B cell (primary cell): Measurements from ENCODE around the gene EFNA5. TPM values are rescaled to one million over a fixed set of nuclear protein-coding genes. Genes with fewer than 3 reads are reported as not detected.

Experiments
- ATAC-seq: fragments of 200-7000 bp; cut with Tn5 transposase; one replicate; pipeline ENCODE4 v1.10.0; 2021; ENCODE audit warnings: low read depth, mild to moderate bottlenecking, moderate number of reproducible peaks, moderate library complexity
- CTCF ChIA-PET: fragments of 350-600 bp; sonication (Branson Sonifier 250); formaldehyde crosslinking; loops from one replicate; lab custom pipeline; 2021; ENCODE audit warnings: antibody characterized with exemption, inconsistent platforms; lab: Charles Lee
- POLR2A ChIA-PET: fragments of 350-600 bp; sonication (Branson Sonifier 250); formaldehyde crosslinking; loops from one replicate; lab custom pipeline; 2021; ENCODE audit warnings: antibody characterized with exemption; lab: Charles Lee
- DNase-seq: peaks from one replicate; pipeline ENCODE4 v3.0.0; 2013
- H2AFZ ChIP-seq: 2 replicates; pipeline ENCODE4 v1.6.1; 2012; ENCODE audit warnings: mild to moderate bottlenecking, low read depth, low read length; ENCODE audit not compliant: insufficient read depth, poor library complexity, severe bottlenecking
- H3K27ac ChIP-seq, 2 donors: 1 replicate in 1 of 2; 2 replicates in 1 of 2; pipeline ENCODE4 v1.5.1; 2012 to 2013; ENCODE audit warnings: low read length in 2 of 2, mild to moderate bottlenecking in 2 of 2, moderate library complexity in 1 of 2
- H3K27me3 ChIP-seq, 4 experiments: fragments of 200-600 bp in 1 of 4; sonication (generic) in 1 of 4; replicated peaks in 1 of 4; 1 replicate in 2 of 4; 2 replicates in 2 of 4; pipeline versions ENCODE4 v1.6.1 to v1.7.0; 2013 to 2016; ENCODE audit warnings: low read length in 3 of 4, mild to moderate bottlenecking in 2 of 4, mixed read lengths in 1 of 4, moderate library complexity in 1 of 4; ENCODE audit not compliant: insufficient read depth in 4 of 4, control insufficient read depth in 3 of 4; ENCODE audit errors: control extremely low read depth in 1 of 4
- H3K36me3 ChIP-seq, 2 experiments: replicated peaks in 1 of 2; 1 replicate in 1 of 2; 2 replicates in 1 of 2; pipeline versions ENCODE4 v1.6.1 to v1.7.1; 2013; ENCODE audit warnings: low read length in 1 of 2; ENCODE audit not compliant: insufficient read depth in 2 of 2, control insufficient read depth in 1 of 2; ENCODE audit errors: control extremely low read depth in 1 of 2, extremely low read depth in 1 of 2
- H3K4me1 ChIP-seq, 2 donors: fragments of 200-600 bp in 1 of 2; sonication (generic) in 1 of 2; 1 replicate in 1 of 2; 2 replicates in 1 of 2; pipeline versions ENCODE4 v1.5.1 to v1.6.1; 2013 to 2017; ENCODE audit warnings: low read length in 2 of 2; ENCODE audit not compliant: control insufficient read depth in 2 of 2, insufficient read depth in 2 of 2
- H3K4me2 ChIP-seq: replicated peaks from 2 replicates; pipeline ENCODE3; 2012; ENCODE audit warnings: mild to moderate bottlenecking, low read depth, low read length; ENCODE audit not compliant: poor library complexity, severe bottlenecking
- H3K4me3 ChIP-seq, 5 experiments: fragments of 200-600 bp in 1 of 5; sonication (generic) in 1 of 5; 1 replicate in 3 of 5; 2 replicates in 2 of 5; pipeline versions ENCODE4 v1.5.1 to v1.7.0; 2011 to 2016; ENCODE audit warnings: low read length in 4 of 5, mild to moderate bottlenecking in 4 of 5, low read depth in 2 of 5, control low read depth in 1 of 5, moderate library complexity in 1 of 5; ENCODE audit not compliant: insufficient read depth in 1 of 5; ENCODE audit errors: control extremely low read depth in 1 of 5, extremely low read depth in 1 of 5
- H3K79me2 ChIP-seq: fragments of 200-600 bp; sonication (generic); one replicate; pipeline ENCODE4 v1.6.0; 2016; ENCODE audit warnings: low read length; ENCODE audit not compliant: control insufficient read depth, insufficient read depth
- H3K9ac ChIP-seq: fragments of 200-600 bp; sonication (generic); 2 replicates; pipeline ENCODE4 v1.6.1; 2017; ENCODE audit warnings: mild to moderate bottlenecking, low read length, moderate library complexity
- H3K9me3 ChIP-seq, 3 donors: one replicate each; pipeline versions ENCODE4 v1.6.1 to v1.7.1; 2013; ENCODE audit warnings: low read length in 2 of 3; ENCODE audit not compliant: control insufficient read depth in 2 of 3, insufficient read depth in 1 of 3; ENCODE audit errors: control extremely low read depth in 1 of 3
- H4K20me1 ChIP-seq: 2 replicates; pipeline ENCODE4 v1.6.0; 2012; ENCODE audit warnings: mild to moderate bottlenecking, low read length; ENCODE audit not compliant: insufficient read depth, control insufficient read depth, poor library complexity, severe bottlenecking
- H3K27ac Mint-ChIP-seq: one replicate; pipeline ENCODE4 v1.8.0; 2021; ENCODE audit warnings: mixed read lengths
- H3K27me3 Mint-ChIP-seq: one replicate; pipeline ENCODE4 v1.8.0; 2021; ENCODE audit warnings: mixed read lengths
- H3K4me1 Mint-ChIP-seq: one replicate; pipeline ENCODE4 v1.8.0; 2021; ENCODE audit warnings: mixed read lengths
- H3K4me3 Mint-ChIP-seq: one replicate; pipeline ENCODE4 v1.8.0; 2021; ENCODE audit warnings: mixed read lengths
- H3K9me3 Mint-ChIP-seq: one replicate; pipeline ENCODE4 v1.8.0; 2022; ENCODE audit warnings: mixed read lengths; ENCODE audit not compliant: insufficient read depth
- EZH2 ChIP-seq: IDR thresholded peaks from 2 replicates; pipeline ENCODE4 v1.6.1; 2012; ENCODE audit warnings: borderline replicate concordance, low read depth, mild to moderate bottlenecking, moderate library complexity, low read length; ENCODE audit not compliant: insufficient read depth, poor library complexity, severe bottlenecking
- WGBS: methylation state at CpG from one replicate; pipeline ENCODE4 v1.1.5; 2013; ENCODE audit warnings: missing lambda C conversion rate; ENCODE audit not compliant: insufficient coverage; 5-methylcytosine and 5-hydroxymethylcytosine counted together
- intact Hi-C: fragments of 100-400 bp; cut with micrococcal nuclease; formaldehyde crosslinking; loops from one replicate; pipeline ENCODE4 v1.10.0; 2022
- polyA plus RNA-seq: library from polyadenylated mRNA; depleted of rRNA; stranded (reverse); fragments of >200 nt; gene quantifications from 2 replicates; pipeline ENCODE4 v1.2.3, GENCODE V29; 2012
- total RNA-seq, 2 donors: library from RNA; stranded (reverse); fragments of 120-200 nt in 1 of 2; gene quantifications; 1 replicate in 1 of 2; 2 replicates in 1 of 2; pipeline versions ENCODE4 v1.2.3 to v1.2.4, GENCODE V29; 2013 to 2022
- TF ChIP-seq, protein P1 (sequence below): fragments of 200-600 bp; IDR thresholded peaks from one replicate; pipeline ENCODE4 v1.8.0; 2022; ENCODE audit warnings: antibody characterized with exemption, mild to moderate bottlenecking

Gene EFNA5
- total and polyA plus RNA-seq, 2 donors (not counting 1 experiment from before 2014, with no cell fraction given) = not detected

DNA sequence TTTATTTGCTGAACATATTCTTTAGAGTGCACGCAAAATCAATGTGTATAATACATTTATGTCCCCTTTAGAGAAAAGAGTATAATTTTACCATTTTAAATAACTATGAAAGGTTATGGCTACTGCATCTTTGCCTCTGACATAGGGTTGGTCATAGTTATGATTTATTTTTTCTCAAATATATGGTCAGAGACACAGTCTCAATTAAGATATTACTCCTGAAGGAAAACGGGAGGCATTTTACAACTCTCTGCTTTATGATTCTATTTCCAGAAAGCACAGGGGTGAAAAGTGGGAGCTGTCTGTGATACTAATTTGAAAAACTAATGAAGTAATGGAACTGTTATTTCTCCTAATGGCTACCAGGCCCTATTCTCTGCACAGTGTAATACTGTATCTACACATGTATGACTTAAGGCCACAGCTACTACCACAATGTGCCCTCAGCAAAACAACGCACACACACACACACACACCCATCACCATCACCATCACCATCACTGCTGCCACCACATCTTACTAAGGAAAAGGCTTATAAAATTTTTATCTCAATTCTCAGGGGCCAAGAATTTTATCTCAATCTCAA lies 262.9 kb downstream of the EFNA5 start:
- TF ChIP-seq, protein P1, sequence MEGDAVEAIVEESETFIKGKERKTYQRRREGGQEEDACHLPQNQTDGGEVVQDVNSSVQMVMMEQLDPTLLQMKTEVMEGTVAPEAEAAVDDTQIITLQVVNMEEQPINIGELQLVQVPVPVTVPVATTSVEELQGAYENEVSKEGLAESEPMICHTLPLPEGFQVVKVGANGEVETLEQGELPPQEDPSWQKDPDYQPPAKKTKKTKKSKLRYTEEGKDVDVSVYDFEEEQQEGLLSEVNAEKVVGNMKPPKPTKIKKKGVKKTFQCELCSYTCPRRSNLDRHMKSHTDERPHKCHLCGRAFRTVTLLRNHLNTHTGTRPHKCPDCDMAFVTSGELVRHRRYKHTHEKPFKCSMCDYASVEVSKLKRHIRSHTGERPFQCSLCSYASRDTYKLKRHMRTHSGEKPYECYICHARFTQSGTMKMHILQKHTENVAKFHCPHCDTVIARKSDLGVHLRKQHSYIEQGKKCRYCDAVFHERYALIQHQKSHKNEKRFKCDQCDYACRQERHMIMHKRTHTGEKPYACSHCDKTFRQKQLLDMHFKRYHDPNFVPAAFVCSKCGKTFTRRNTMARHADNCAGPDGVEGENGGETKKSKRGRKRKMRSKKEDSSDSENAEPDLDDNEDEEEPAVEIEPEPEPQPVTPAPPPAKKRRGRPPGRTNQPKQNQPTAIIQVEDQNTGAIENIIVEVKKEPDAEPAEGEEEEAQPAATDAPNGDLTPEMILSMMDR = no peak
- TF ChIP-seq EZH2 = no peak
- no peak for DNase-seq
- H3K4me3 Mint-ChIP-seq = no peak overlapping the region
- H3K9me3 ChIP-seq = no peaks in the 10 kb centered on the region
- no peak overlapping the region for H3K4me2 ChIP-seq
- H2AFZ ChIP-seq = no peak overlapping the region
- no peak overlapping the region for H3K27ac Mint-ChIP-seq
- 100% methylated on average over 1 of the region's 3 CpGs for WGBS
- intact Hi-C loops = no loop called here
- peaks cover 3% of the 10 kb centered on the region for H3K27me3 Mint-ChIP-seq
- no peaks in the 10 kb centered on the region for H3K27me3 ChIP-seq
- no peaks in the 10 kb centered on the region for H3K4me1 ChIP-seq
- no peaks in the 10 kb centered on the region for H3K36me3 ChIP-seq
- H3K4me1 Mint-ChIP-seq = no peaks in the 10 kb centered on the region
- ChIA-PET POLR2A (no interaction called here), CTCF (no interaction called here)
- no peaks in the 10 kb centered on the region for H3K79me2 ChIP-seq
- H4K20me1 ChIP-seq = no peaks in the 10 kb centered on the region
- H3K9me3 Mint-ChIP-seq = no peaks in the 10 kb centered on the region
- H3K27ac ChIP-seq = no peak overlapping the region
- H3K9ac ChIP-seq = no peak overlapping the region
- H3K4me3 ChIP-seq = no peak overlapping the region
- ATAC-seq = no peak

DNA sequence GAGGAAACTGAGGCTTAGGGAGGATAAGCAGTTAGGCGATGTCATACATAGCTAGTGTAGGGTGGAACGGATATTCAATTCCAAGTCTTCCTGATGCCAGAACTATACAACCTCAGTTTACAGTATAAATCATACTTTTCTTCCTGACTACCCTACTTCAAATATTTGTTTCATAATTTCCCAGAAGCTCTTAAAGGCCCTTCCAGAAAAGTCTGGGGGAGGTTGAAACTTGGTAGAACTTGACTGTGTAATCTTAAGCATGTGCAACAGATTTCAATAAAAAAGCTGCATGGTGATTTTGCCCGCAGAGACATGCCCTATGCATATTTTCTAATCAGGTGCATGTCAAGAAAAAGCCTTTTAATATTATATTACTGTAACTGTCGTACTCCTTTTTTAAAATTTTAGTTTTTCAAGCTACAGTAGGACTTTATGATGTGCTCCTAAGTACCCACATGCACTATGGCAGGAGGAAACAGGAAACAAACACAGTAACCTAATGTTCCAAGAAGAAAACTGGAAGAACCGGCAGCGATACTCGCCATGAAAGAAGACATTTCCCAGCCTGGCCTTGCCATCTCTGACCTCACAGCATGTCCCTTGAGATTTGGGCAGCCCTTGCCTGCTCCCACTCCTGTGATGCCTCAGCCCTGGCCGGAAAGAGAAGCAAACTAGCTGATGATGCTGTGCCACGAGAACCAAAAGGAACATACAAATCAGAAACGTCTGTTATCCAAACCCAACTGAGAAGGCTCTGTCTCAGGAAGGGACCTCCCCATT lies 266.0 kb downstream of the EFNA5 start:
- CTCF ChIA-PET = no interaction called here
- no peak overlapping the region for H2AFZ ChIP-seq

More for the DNA sequence above, 266.0 kb downstream of the EFNA5 start:
- H4K20me1 ChIP-seq = no peaks in the 10 kb centered on the region
- POLR2A ChIA-PET = no interaction called here
- intact Hi-C loops = no loop called here
- Mint-ChIP-seq H3K4me1 (no peaks in the 10 kb centered on the region), H3K9me3 (no peaks in the 10 kb centered on the region), H3K27ac (no peak overlapping the region), H3K4me3 (no peak overlapping the region), H3K27me3 (no peaks in the 10 kb centered on the region)
- H3K79me2 ChIP-seq = no peaks in the 10 kb centered on the region
- H3K4me1 ChIP-seq = no peaks in the 10 kb centered on the region
- no peaks in the 10 kb centered on the region for H3K36me3 ChIP-seq
- ATAC-seq = no peak
- TF ChIP-seq, protein P1 = no peak
- no peak for TF ChIP-seq EZH2
- no peak overlapping the region for H3K9ac ChIP-seq
- no peak overlapping the region for H3K27ac ChIP-seq
- H3K4me3 ChIP-seq = no peak overlapping the region
- H3K4me2 ChIP-seq = no peak overlapping the region
- no peaks in the 10 kb centered on the region for H3K9me3 ChIP-seq
- WGBS = 90% methylated on average over 6 of the region's 10 CpGs
- H3K27me3 ChIP-seq = no peaks in the 10 kb centered on the region
- DNase-seq = no peak
